ENCODE measurements around the gene RAD51B. TPM values are rescaled to one million over a fixed set of nuclear protein-coding genes. Genes with fewer than 3 reads are reported as not detected.

RAD51B gene
- total RNA-seq, 1 experiment from 2014 or later: 16.7 TPM

- TF ChIP-seq, protein P1, sequence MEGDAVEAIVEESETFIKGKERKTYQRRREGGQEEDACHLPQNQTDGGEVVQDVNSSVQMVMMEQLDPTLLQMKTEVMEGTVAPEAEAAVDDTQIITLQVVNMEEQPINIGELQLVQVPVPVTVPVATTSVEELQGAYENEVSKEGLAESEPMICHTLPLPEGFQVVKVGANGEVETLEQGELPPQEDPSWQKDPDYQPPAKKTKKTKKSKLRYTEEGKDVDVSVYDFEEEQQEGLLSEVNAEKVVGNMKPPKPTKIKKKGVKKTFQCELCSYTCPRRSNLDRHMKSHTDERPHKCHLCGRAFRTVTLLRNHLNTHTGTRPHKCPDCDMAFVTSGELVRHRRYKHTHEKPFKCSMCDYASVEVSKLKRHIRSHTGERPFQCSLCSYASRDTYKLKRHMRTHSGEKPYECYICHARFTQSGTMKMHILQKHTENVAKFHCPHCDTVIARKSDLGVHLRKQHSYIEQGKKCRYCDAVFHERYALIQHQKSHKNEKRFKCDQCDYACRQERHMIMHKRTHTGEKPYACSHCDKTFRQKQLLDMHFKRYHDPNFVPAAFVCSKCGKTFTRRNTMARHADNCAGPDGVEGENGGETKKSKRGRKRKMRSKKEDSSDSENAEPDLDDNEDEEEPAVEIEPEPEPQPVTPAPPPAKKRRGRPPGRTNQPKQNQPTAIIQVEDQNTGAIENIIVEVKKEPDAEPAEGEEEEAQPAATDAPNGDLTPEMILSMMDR (conservative IDR thresholded peaks at IDR 0.05): no peak
- no CpG with 5 or more reads among the region's 5 CpGs for WGBS (ENCODE audit: extremely low coverage, insufficient read length, low lambda C conversion rate)
- H3T11ph ChIP-seq (ENCODE audit: low read length): no peak overlapping the region
Measured at GRCh38 chr14:68726093-68726695, 906.6 kb downstream of the RAD51B start.

More at GRCh38 chr14:68726093-68726695, 906.6 kb downstream of the RAD51B start:
- Histone ChIP-seq H2AFZ (ENCODE audit: low read length) (no peak overlapping the region), H2BK12ac (ENCODE audit: insufficient read length, low read depth, low read length) (no peak overlapping the region), H3K56ac (ENCODE audit: insufficient read length, low read depth, low read length) (no peak overlapping the region), H2BK15ac (ENCODE audit: low read depth, low read length) (no peak overlapping the region), H3K4me2 (ENCODE audit: insufficient read depth, insufficient read length, low read length) (no peak overlapping the region), H2BK5ac (ENCODE audit: insufficient read length, low read length) (no peak overlapping the region), H3K79me1 (ENCODE audit: insufficient read depth, low read depth, low read length, poor library complexity, severe bottlenecking) (no peaks in the 10 kb centered on the region), H3K9ac (ENCODE audit: extremely low read depth, insufficient read length, low read length) (no peak overlapping the region), H3K4me1 (ENCODE audit: insufficient read depth, low read length) (peaks cover 3% of the 10 kb centered on the region; the same call in 1 of the 2 replicates), H3K79me2 (ENCODE audit: insufficient read depth, low read length) (no peaks in the 10 kb centered on the region), H3K18ac (ENCODE audit: insufficient read length, low read depth, low read length) (no peak overlapping the region), H3K9me3 (ENCODE audit: control insufficient read depth, low read depth, low read length) (no peaks in the 10 kb centered on the region), H4K91ac (ENCODE audit: insufficient read length, low read depth, low read length) (no peak overlapping the region), H4K20me1 (ENCODE audit: control insufficient read depth, insufficient read depth, insufficient read length) (no peaks in the 10 kb centered on the region), H2AK5ac (ENCODE audit: insufficient read length, low read length) (no peak overlapping the region), H3K27me3 (ENCODE audit: insufficient read depth, low read length) (no peaks in the 10 kb centered on the region), H2BK120ac (ENCODE audit: low read depth, low read length, poor library complexity, severe bottlenecking) (no peak overlapping the region), H3K23me2 (ENCODE audit: insufficient read length, low read depth, low read length, poor library complexity, severe bottlenecking) (no peaks in the 10 kb centered on the region), H3K4ac (ENCODE audit: low read depth, low read length) (no peak overlapping the region), H4K5ac (ENCODE audit: insufficient read length, low read depth, low read length) (no peak overlapping the region), H3K14ac (ENCODE audit: insufficient read depth, low read length) (no peak overlapping the region), H4K8ac (replicated peaks; ENCODE audit: insufficient read length, low read depth, low read length) (no peak overlapping the region), H3K27ac (ENCODE audit: insufficient read length, low read depth, low read length) (no peak overlapping the region), H2BK20ac (ENCODE audit: low read depth, low read length, poor library complexity, severe bottlenecking) (no peak overlapping the region), H3K23ac (ENCODE audit: insufficient read length, low read depth, low read length) (no peak overlapping the region)
- no peaks in the 10 kb centered on the region for H3K36me3 Mint-ChIP-seq (ENCODE audit: insufficient read depth in 1 of 3, low read depth in 3 of 3)
- H3K27ac Mint-ChIP-seq: no peak overlapping the region
- no peak overlapping the region for H3K4me3 Mint-ChIP-seq
- H3K27me3 Mint-ChIP-seq (ENCODE audit: low read depth): no peaks in the 10 kb centered on the region; the same call in none of the 2 replicates
- peaks cover 22% of the 10 kb centered on the region in 2 experiments for H3K4me1 Mint-ChIP-seq
- no peak for DNase-seq
- no peaks in the 10 kb centered on the region for H3K9me3 Mint-ChIP-seq
